GM18519 (cell line): ENCODE measurements around the gene TMBIM1.
"Not testable (repeated sequence)": the region's sequence is repeated elsewhere in the genome, so short reads cannot be mapped to it uniquely, and the experiment has no call there.

Source experiments
- ATAC-seq: cut with Tn5 transposase; IDR thresholded peaks from one replicate; pipeline ENCODE4 v1.9.1; 2021; ENCODE audit warnings: mild to moderate bottlenecking, moderate library complexity; ENCODE audit not compliant: unreplicated experiment, low FRiP score

Gene TMBIM1

GRCh38 chr2:218319813-218320365 lies 27.6 kb upstream of the TMBIM1 start:
- ATAC-seq = no peak

DNA sequence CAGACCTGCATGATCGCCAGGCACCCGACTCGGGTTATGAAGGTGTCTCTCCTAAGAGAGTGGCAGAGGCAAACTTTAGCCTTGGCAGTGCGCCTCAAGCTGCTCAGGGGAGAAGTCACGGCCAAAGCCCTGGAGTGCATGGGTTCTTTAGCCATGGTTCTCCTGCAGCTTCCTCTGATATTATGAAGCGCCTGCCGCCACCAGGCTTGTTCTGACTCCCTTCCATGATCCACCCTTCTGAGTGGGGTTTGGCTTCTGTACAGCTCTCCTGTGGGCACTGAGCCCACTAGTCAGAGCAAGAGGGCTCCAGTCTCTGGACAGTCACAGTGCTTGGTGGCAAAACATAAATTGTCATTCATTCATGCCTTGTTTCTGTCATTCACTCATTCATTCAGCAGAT lies 25.9 kb upstream of the TMBIM1 start:
- ATAC-seq = no peak

- ATAC-seq = no peak
Observed at GRCh38 chr2:218317835-218318234, 25.5 kb upstream of the TMBIM1 start.

DNA sequence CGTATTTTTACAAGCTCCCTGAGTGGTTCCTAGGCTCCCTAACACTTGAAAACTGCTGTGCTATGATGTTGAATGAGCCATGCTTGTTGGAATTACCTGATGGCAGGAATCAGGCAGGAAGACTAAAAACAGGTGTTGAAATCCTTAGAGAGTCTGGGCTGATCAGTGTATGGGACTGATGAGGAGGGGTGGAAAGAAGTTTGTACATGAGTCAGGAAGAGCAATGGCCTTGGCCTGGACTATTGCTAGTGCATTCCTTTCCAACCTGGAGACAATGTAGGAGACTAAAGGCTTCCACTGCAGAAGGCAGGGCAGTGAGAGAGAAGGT lies 25.0 kb upstream of the TMBIM1 start:
- no peak for ATAC-seq

DNA sequence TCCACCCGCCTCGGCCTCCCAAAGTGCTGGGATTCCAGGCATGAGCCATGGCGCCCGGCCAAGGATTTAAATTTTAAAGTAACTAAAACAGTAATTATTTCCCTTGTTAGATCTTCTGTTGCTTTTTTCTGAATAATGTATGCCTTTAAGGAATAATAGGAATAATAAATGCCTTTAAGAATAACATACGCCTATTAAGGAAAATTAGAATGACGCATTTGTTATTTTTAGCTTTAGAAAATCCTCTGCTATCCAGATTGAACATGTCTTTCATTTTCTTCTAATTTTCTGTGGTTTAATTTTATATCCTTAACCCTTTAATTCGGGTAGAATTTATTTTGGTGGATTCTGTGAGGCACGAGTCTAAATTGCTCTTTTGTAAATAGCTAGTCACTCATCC lies 23.1 kb upstream of the TMBIM1 start:
- ATAC-seq = no peak

- not testable (repeated sequence) for ATAC-seq
Observed at GRCh38 chr2:218314764-218315163, 22.5 kb upstream of the TMBIM1 start.

GRCh38 chr2:218313356-218313755 lies 21.1 kb upstream of the TMBIM1 start:
- ATAC-seq = no peak

DNA sequence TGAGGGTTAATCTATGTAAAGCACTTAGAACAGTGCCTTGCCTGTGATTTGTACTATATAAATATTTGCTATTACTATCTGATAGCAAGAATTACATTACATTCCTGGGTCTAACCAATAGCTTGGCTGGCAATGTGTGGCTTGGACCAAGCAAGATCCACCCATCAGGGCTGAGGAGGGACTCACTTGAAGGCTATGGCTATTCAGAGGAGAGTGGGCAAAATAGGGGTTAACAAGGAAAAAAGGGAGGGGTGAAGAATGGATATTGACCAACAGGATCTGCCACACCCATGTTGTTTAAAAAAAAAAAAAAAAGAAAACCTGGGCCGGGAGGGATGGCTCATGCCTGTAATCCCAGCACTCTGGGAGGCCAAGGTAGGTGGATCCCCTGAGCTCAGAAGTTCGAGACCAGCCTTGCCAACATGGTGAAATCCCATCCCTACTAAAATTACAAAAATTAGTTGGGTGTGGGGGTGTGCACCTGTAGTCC lies 20.0 kb upstream of the TMBIM1 start:
- no peak for ATAC-seq

GRCh38 chr2:218311541-218312266 lies 19.4 kb upstream of the TMBIM1 start:
- not testable (repeated sequence) for ATAC-seq

DNA sequence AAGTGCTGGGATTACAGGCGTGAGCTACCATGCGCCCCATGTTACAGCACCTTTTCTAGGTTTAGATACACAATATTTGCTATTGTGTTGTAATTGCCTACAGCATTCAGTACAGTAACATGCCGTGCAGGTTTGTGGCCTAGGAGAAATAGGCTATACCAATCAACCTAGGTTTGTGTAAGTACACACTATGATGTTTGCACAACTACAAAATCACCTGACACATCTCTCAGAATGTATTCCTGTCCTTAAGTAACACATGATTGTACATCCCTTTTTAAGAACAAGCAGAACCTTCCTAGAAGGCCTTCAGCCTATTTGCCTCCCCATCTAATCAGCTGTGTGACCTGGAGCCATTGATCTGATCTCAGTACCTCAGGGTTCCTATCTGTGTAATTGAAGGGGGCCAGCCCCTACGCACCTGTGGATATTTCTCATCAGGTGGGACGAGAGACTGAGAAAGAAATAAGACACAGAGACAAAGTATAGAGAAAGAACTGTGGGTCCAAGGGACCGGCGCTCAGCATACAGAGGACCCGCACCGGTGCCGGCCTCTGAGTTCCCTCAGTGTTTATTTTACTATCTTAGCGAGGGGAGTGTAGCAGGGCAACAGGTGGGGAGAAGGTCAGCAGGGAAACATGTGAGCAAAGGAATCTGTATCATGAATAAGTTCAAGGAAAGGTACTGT lies 18.7 kb upstream of the TMBIM1 start:
- no peak for ATAC-seq

GRCh38 chr2:218307415-218308090 lies 15.2 kb upstream of the TMBIM1 start:
- no peak for ATAC-seq

DNA sequence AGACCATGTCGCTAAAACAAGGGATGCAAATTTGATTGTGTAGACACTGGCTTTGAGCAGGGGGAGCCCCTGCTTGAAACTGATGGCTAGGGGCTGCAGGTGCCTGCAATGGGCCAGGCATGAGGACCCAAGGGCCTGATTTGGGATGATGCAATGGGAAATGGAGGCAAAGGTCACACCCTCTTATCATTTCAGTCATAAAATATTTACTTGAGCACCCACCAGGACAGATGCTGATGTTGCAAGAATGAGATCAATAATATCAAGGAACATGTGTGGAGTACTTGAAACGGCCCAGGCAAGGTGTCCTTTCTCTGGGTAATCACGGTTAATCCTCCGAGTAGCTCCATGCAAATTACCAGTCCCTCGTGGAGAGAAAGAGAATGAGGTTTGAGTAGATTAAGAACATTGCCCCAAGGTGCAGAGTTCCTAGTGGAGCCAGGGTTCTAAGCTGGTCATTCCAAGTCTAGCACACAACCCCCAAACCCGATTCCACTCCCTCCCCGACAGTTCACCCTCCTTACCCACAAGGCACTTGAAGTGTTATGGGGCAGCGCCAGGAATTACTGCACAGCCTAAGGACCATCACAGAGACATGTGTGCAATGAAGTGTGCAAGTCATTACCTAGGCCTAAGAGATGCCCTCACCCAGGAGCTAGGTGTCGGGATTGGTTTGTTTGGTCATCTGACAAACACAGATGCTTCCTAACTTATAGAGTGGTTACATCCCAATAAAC lies 14.0 kb upstream of the TMBIM1 start:
- no peak for ATAC-seq

DNA sequence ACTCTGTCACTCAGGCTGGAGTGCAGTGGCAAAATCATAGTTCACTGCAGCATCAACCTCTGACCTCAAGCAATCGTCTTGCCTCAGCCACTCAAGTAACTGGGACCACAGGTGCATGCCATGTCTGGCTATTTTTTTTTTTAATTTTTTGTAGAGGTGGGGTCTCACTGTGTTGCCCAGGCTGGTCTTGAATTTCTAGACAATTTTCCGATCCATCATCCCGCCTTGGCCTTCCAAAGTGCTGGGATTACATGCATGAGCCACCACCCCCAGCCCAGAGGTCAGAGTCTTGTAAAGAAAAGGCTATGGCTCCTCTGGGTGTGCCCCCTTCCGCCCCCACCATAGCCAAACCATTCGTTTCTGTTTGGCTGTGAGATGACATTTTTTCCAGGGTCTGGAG lies 13.1 kb upstream of the TMBIM1 start:
- no peak for ATAC-seq

- ATAC-seq = no peak
Observed at GRCh38 chr2:218301176-218301819, 9.0 kb upstream of the TMBIM1 start.

DNA sequence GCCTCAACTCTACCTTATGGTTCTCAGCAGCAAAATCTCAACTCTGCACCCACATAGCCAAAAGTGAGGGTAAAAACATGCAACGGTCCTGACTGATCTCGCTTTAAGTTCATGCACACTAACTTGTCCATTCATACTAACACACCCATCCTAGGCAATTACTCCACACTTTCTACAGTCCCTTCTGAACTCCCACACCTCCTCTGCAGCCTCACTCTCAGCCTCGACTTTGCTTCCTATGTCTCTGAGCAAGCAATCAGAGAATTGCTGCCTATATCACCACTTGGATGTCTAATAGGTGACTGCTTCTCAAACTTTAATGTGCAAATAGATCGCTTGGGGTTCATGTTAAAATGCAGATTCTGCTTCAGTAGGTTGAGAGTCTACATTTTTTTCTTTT lies 7.8 kb upstream of the TMBIM1 start:
- no peak for ATAC-seq

- no peak for ATAC-seq
Observed at GRCh38 chr2:218298314-218298875, 6.1 kb upstream of the TMBIM1 start.

- no peak for ATAC-seq
Observed at GRCh38 chr2:218296847-218297246, 4.5 kb upstream of the TMBIM1 start.

DNA sequence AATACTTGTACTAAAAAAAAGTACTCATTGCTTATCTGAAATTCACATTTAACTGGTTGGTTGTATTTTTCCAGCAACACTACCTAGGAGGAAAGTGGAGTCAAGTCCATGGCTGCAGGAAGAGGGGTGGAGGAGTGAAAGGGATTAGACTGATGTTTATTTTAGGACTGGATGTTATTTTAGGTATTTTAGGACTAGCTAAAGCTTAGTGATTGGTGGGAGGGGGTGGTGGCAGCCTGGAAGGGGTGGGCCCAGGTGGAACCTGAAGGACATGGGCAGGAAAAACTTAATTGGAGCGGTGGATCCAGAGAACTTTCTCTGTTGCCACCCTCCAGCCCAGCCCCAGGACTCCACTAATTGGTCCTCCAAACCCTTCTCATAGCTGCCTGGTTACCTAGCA lies 3.9 kb upstream of the TMBIM1 start:
- ATAC-seq = no peak

GRCh38 chr2:218295029-218295428 lies 2.7 kb upstream of the TMBIM1 start:
- no peak for ATAC-seq
